K562 (cell line): ENCODE measurements around the gene KCNK3. TPM values are rescaled to one million over a fixed set of nuclear protein-coding genes. Genes with fewer than 3 reads are reported as not detected.
A peak's percentile ranks its signal among the peaks of the same experiment; 100 is the strongest.

Experiments used
- ADNP ChIP-seq: fragments of 200-800 bp; sonication (Bioruptor generic); IDR thresholded peaks from 2 replicates; pipeline ENCODE4 v1.6.1; 2016; ENCODE audit warnings: missing genetic modification characterization, missing compliant biosample characterization
- BRD4 ChIP-seq: fragments of 200-600 bp; sonication (generic); IDR thresholded peaks from 2 replicates; pipeline ENCODE4 v1.6.1; 2017; ENCODE audit warnings: inconsistent platforms
- CEBPB ChIP-seq: fragments of 450-650 bp; IDR thresholded peaks from 2 replicates; pipeline ENCODE4 v1.6.1; 2016; ENCODE audit warnings: missing genetic modification characterization, missing compliant biosample characterization
- CHD7 ChIP-seq: fragments of 200-600 bp; sonication (generic); IDR thresholded peaks from one replicate; pipeline ENCODE4 v1.6.1; 2012; ENCODE audit warnings: mild to moderate bottlenecking, low read depth, low read length, inconsistent platforms
- CTBP1 ChIP-seq: fragments of 450-650 bp; IDR thresholded peaks from 2 replicates; pipeline ENCODE4 v1.6.1; 2016; ENCODE audit warnings: borderline replicate concordance
- HSF4 ChIP-seq: fragments of 250-450 bp; sonication (Bioruptor Pico); IDR thresholded peaks from 2 replicates; pipeline ENCODE4 v2.1.2; 2022; ENCODE audit warnings: mild to moderate bottlenecking, moderate library complexity, borderline replicate concordance
- MXD1 ChIP-seq: fragments of 250-450 bp; sonication (Bioruptor Pico); IDR thresholded peaks from 2 replicates; pipeline ENCODE4 v1.8.0; 2021; ENCODE audit warnings: borderline replicate concordance, mild to moderate bottlenecking, moderate library complexity; ENCODE audit not compliant: poor library complexity, severe bottlenecking
- THAP12 ChIP-seq: fragments of 250-450 bp; sonication (Bioruptor Pico); IDR thresholded peaks from 2 replicates; pipeline ENCODE4 v1.9.0; 2021; ENCODE audit warnings: mild to moderate bottlenecking, inconsistent platforms
- ZNF512 ChIP-seq: IDR thresholded peaks from 2 replicates; pipeline ENCODE4 v1.6.1; 2016; ENCODE audit warnings: missing genetic modification characterization, missing compliant biosample characterization
- polyA plus RNA-seq, 8 experiments: library from polyadenylated mRNA; depleted of rRNA in 4 of 8; stranded (reverse) in 5 of 8; unstranded in 3 of 8; fragments of >200 nt; fragmentation: Nextera tagmentation in 2 of 8; fragmentation: Illumina TruSeq in 1 of 8; extraction: Ambion mirVana in 2 of 8; extraction: Trizol in 1 of 8; gene quantifications; 2 replicates each; pipeline versions ENCODE4 v1.2.1 to v1.2.3, GENCODE V29; 2011 to 2014; ENCODE audit warnings: inconsistent platforms in 1 of 8, missing spikeins in 1 of 8
- total RNA-seq, 7 experiments: library from RNA; depleted of rRNA in 6 of 7; stranded (reverse); fragments of >200 nt in 6 of 7; fragmentation: Illumina TruSeq in 2 of 7; extraction: Trizol in 2 of 7; gene quantifications; 2 replicates each; pipeline versions ENCODE4 v1.2.1 to v1.2.3, GENCODE V29; 2011 to 2021; ENCODE audit warnings: low replicate concordance in 1 of 7
- TF ChIP-seq, protein P1 (sequence below): fragments of 450-650 bp; formaldehyde crosslinking; IDR thresholded peaks from 2 replicates; pipeline ENCODE4 v1.4.0; 2022; ENCODE audit warnings: mild to moderate bottlenecking, moderate library complexity

Gene KCNK3
- total and polyA plus RNA-seq, 9 of the 15 experiments (the other 6 are each of a cell fraction or from before 2014, with no cell fraction given), result 0.01 to 0.20 (median 0.07) TPM; not detected in 5

- TF ChIP-seq CHD7 (no peak), ADNP (tag) (peak; percentile 74), BRD4 (no peak), ZNF512 (tag) (0 out of 2 replicates have a peak, but pooled peaks have one; percentile 13), THAP12 (CRISPR knock-in tag) (no peak), HSF4 (no peak), CTBP1 (no peak), MXD1 (CRISPR knock-in tag) (no peak), CEBPB (tag) (no peak)
- TF ChIP-seq, protein P1, sequence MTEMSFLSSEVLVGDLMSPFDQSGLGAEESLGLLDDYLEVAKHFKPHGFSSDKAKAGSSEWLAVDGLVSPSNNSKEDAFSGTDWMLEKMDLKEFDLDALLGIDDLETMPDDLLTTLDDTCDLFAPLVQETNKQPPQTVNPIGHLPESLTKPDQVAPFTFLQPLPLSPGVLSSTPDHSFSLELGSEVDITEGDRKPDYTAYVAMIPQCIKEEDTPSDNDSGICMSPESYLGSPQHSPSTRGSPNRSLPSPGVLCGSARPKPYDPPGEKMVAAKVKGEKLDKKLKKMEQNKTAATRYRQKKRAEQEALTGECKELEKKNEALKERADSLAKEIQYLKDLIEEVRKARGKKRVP (CRISPR knock-in tag), result no peak
These were observed 75.5 kb downstream of the KCNK3 start (continued) for GRCh38 chr2:26767894-26768487.
